NB4 (cell line): ENCODE measurements around the gene CARMIL1.

ENCODE experiments used
- CTCF ChIP-seq: IDR thresholded peaks from one replicate; pipeline ENCODE4 v1.5.1; 2012; ENCODE audit warnings: low read depth, low read length
- MAX ChIP-seq: IDR thresholded peaks from 2 replicates; pipeline ENCODE4 v1.6.1; 2011; ENCODE audit warnings: low read depth, low read length

- TF ChIP-seq CTCF: no peak
- no peak for TF ChIP-seq MAX
Observed at GRCh38 chr6:25645916-25646315, 366.7 kb downstream of the CARMIL1 start.
